ENCODE measurements around the gene SLC38A4.

GRCh38 chr12:46783871-46784270 lies 41.9 kb downstream of the SLC38A4 start:
- no peak for TF ChIP-seq POLR2A (IDR thresholded peaks at IDR 0.05)
- no peak for TF ChIP-seq CTCF (IDR thresholded peaks at IDR 0.05 in 8 of 11, conservative IDR thresholded peaks at IDR 0.05 in 3 of 11)
